Effector CD8-positive, alpha-beta T cell (primary cell): ENCODE data around the gene GREB1L.

Source experiments
- DNase-seq: peaks from one replicate; lab custom pipeline; 2025; lab: John Stamatoyannopoulos, UW

GREB1L gene

DNA sequence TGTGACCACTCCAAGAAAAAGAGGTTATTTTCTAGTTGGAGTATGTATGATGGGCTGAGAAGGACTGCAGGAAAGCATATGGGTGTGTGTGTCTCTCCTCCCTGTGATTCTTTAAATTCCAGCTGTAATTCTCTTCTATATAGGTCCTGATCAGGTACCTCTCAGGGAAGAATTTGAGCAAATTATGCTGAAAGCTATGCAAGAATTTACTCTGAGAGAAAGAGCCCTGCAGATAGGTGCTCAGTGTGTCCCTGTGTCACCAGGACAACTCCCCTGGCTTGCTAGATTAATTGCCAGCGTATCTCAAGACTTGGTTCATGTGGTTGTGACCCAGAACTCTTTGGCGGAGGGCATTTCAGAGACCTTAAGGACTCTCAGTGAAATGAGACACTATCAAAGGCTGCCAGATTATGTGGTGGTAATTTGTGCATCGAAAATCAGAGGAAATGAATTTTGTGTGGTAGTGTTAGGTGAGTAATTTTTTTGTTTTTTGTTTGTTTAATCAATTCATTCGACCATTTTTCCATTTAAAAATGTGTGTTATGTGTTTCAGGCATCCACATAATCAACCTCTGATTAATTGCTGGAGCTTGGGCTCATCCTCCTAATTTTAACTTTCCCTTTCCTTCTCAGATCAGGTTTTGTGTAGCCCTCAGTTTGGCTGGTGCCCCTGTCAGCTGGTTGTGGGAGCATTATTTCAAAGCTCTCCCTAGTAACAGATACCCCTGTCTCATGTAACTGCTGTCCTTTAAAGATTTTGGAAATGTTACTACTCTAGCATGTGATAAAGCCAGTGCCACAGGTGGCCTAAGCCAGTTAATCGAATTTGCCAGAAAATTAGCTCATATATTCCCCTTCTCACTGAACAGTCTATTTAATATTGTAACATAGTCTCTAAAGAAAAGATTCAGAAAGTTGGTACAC is 207.6 kb downstream of the GREB1L start:
- DNase-seq, result no peak

DNA sequence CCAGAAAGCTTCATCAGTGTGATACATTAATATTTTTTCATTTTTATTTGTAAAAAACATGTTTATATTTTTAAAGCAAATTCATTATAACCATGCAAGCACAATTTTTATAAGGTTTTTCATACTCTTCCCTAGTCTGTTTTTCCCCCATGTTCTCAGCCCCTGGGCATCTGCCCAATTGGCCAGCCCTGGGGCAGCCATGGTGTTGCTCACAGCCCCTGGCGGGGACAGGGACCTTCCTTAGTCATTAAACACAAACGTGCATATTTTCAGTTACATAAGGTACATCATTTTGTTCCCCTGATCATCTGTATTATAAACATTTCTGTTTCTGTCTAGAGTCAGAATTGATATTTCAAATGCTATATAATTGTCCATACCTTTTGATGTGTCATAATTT is 208.5 kb downstream of the GREB1L start:
- DNase-seq, result no peak

DNA sequence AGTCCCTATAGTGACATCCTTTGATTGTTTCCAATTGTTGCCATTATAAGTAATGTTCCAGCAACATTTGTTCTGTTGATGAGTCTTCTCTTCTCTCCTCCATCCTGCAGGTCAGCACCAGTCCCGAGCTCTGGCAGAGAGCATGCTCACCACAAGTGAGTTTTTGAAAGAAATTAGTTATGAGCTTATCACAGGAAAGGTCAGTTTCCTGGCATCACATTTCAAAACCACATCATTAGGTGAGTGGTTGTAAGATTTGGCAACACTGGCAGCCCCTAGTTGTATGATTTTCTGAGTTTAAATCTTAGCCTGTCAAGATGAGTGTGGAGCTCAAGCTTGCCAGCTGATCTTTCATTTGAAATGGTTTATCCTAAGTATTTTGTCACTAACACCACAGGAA is 208.9 kb downstream of the GREB1L start:
- no peak for DNase-seq

DNA sequence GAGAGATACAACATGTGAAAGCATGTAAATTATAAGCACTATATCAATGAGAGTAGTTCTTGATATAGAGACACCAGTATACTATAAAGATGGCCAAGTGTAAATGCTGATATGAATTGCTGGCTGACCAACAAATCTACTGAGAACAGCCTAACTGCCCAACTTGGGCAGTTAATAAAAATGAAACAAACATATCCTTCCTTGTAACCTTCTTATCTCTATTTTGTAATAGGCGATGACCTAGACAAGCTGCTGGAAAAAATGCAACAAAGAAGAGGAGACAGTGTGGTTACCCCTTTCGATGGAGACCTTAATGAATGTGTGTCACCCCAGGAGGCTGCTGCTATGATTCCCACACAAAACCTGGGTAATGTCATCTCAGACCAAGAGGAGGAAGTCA is 209.8 kb downstream of the GREB1L start:
- DNase-seq, result no peak

DNA sequence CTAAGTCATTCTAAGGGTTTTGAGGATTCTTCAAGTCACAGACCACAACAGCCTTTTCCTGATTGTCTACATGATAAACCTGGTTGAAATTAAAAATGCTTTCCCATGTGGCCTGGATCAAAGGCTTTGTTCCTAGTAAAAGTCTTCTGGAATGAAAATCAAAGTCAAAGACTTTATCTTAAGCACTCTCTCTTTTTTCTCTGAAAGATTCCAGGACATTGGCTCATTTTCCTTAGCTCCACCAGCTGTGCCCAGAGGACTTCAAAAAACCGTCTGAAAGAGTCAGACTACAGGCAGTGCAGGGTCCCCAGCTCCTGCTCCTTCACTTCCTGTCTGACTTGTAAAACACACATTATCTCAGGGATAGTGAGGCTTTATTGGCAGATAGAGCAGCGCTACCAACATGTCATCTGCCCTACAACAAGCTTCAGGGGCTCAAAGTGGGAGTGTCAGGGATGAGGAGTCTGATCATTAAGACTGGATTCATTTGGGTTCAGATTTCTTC is 210.3 kb downstream of the GREB1L start:
- DNase-seq, result no peak

DNA sequence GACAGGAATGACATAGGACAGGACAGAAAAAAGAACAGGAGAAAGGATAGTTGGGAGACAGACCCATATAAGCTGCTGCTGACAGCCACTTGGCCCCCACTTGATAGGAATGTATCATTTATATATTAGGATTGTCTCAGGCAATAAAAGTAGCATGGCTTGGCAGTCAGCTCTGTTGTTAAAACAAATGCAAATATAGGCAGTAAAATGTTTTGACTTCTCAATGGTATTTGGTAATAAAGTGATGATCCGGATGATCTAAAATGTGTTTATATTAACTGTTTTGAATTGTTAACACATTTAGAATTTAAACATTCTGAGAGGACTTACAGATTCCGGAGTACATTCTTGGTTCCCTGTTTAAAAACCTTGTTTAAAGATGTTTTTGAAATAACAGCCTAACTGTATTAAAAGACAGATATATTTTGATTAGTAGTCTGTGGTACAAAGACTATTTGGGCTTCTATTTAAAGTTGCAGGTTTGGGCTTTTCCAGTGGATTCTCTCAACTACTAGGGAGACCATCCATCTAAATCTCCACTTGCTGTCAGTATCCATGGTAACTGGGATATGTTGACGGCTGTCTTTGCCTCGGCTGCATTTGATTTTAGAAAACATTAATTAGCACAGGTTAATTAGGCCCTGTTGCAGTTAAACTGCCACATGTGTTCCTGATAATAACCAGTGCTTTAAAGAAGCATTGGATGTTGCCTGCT is 210.9 kb downstream of the GREB1L start:
- no peak for DNase-seq

DNA sequence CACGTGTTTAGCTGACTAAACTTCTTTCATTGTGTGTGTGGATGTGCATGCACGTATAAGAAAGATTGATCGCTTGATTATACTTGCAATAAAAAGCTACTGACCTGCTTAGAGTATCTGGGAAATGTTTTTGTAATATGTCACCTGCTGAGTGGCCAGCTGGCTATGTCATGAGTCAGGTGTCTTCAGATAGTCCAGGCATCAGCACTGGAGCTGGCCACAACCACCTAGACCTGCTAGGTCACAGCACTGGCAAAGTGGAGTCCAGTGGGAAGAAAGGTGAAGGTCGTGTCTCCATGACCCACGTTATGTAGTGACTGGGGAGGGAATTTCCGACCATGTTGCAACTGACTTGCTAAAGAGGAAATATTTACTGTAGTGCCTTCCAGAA is 211.5 kb downstream of the GREB1L start:
- DNase-seq, result no peak

DNA sequence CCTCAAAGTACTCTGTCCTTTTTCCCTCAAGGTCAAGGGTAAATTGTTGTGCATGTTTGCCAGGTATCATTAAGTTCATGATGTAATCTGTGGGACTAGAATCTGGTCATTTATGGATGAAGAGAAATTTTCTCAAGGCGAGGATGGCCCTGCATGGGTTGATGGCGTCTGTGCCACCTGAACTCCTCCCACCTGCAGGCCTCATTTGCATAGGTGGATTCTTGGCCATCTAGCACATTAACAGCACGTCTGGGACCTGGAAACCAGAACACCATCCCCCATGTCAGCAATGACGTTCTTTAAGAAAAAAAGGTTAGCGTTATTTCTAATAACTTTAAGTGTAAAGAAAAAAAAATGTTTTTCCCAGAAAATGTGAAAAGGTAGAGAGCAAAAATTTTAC is 212.7 kb downstream of the GREB1L start:
- DNase-seq, result no peak

DNA sequence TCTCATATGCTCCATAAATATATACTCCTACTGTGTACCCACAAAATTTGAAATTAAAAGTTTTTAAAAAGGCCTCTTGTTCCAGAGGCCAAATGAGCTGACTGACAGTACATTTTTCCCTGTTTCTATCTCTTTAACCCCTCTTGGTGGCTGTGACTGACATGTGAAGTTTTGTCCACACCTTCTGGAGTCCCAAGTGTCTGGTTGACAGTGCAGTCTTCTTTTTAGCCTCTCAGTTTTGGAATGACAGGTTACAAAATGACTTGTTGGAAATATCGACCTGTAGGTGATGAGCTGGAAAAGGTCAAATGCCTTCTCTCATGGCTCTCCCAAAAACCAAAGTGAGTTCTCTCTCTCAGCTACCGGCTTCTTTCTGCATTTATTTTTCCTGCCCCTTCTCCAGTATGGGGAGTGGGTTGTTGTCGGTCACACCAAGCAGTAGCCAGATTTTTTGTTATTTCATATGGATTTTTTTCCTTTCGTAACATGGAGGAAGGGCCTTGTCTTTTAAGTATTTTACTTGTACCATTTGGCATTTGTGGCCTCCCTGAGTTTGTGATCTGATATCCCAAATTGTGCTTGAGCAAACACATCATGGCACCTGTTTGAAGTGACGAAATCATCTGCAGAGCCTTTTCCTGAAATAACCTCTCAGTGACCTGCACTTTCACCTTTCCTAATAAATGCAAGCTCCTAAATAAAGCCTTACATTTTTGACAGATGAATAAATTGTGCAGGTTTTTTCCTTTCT is 214.6 kb downstream of the GREB1L start:
- no peak for DNase-seq

DNA sequence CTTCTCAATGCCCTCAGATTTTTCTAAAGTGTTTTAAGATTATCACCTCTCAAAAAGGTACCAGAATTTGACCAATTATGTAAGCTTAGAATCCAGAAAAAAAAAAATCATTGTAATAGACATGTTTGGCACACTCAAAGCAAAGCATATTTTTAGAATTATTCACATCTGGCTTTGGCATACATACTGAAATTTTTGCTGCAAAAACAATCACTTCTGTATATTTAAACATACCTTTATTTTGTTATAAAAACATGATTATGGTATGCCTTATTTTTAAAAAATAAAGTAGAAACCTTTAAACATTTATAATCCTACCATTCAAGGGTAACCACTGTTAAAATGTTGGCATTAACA is 215.1 kb downstream of the GREB1L start:
- no peak for DNase-seq

DNA sequence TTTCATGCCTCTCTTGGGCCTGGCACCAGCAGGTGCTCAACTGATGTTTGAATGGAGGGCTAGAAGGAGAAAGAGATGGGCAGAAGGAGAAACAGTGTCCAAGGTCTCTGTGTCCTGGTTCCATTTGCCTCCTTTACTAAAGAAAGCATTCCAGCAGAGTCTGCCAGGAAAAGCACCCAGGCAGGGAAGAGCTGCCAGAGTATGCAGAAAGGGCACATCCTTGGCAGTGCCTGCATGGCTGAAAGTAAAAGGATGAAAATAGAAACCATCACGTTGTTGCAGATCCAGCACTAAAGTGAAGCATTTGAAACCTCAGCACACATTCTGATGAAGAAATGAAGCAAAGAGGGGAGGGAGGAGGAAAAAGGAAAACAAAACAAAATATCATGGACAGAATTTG is 216.3 kb downstream of the GREB1L start:
- DNase-seq, result no peak

DNA sequence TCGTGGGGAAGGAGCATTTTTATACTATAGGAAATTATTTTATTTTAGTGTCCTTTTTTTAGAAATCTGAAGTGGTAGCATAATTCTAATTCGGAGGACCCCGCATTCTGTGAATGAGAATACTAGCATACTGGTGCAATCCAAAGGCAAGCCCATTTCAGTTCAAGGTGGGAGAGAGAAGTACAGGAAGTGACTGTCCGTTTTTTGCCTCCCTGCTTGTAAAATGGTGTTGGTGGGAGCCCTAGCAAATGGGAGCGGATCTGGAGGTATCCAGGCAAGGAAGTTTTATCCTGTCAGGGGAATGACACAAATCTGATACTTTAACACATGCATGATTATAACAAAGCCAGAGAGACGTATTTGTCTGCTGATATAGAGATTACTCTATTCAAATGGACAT is 216.8 kb downstream of the GREB1L start:
- DNase-seq, result no peak

DNA sequence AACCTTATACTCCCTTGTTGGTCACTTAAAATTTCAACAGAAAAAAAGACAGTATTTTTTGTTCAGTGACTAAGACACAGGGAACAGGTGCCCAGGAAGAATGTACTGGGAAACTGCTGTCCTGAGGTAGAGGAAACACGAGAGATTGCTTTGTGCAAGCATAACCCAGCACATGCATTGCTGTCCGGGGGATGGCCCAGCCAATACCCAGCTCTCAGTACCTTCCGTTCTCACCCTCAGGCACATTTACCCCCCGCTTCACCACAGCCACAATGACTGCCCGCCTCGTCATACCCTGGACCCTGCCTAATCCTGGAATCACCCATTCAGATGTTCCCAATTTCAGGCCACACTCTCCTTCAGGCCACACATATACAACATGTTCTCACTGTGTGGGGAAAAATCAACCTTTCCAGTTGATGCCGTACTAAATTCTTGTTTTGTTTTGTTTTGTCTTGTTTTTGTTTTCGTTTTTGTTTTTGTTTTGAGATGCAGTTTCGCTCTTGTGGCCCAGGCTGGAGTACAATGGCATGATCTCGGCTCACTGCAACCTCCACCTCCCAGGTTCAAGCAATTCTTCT is 217.8 kb downstream of the GREB1L start:
- no peak for DNase-seq

DNA sequence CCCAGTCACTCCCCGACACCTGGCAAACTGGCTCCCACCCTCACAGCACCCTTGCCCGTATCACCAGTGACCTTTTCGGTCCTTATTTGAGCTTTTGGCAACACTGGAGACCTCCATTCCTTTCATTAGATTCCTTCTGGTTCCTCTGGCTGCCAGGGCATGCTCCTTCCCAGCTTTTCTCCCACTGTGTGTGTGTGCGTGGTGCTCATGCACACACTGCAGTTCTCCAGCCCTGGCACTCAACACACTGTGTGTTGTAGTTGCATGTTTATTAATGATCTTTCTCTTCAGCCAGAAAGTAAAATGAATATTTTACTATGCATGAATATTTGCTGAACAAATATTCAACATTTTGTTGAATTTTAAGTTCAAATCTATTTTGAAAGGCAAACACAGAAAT is 219.4 kb downstream of the GREB1L start:
- DNase-seq, result no peak

DNA sequence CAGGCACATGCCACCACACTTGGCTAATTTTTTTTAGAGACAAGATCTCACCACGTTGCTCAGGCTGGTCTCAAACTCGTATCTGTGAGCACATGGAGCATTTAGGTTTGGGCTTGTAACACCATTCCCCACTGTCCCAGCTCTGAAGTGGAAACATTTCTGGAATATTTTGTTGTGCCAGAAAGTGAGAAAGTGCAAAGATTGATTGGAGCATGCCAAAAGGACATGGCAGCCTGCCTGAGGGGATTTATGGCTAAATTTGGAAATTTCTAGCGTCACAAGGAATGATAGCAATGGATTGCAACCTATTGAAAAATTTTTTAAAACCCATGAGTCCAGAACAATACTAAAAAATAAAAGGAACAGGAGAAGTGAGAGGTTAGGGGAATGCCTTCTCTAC is 221.7 kb downstream of the GREB1L start:
- no peak for DNase-seq

DNA sequence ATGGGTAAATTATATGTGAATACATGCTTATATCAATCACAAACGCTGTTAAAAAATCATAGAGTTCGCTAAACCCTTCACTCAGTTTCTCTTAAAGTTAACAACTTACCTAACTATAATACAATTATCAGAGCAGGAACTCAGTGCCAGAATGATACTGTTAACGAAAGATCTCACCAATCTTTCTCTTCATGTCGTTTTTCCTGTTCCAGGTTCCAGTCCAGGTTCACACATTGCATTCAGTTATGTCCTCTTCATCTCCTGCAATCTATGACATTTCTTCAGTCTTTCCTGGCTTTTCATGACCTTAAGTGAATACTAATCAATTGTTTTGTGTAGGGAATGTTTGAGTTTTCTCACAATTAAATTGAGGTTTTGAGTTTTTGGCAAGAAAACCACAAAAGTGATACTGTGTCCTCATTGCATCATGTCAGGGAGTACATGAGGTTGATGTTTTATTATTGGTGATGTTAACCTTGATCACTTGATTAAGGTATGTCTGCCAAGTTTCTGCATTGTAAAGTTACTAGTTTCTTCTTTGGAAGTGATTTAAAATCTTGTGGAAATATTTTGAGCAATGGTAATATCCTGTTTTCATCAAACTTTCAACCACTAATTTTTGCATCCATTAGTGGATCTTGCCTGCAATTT is 226.6 kb downstream of the GREB1L start:
- no peak for DNase-seq

DNA sequence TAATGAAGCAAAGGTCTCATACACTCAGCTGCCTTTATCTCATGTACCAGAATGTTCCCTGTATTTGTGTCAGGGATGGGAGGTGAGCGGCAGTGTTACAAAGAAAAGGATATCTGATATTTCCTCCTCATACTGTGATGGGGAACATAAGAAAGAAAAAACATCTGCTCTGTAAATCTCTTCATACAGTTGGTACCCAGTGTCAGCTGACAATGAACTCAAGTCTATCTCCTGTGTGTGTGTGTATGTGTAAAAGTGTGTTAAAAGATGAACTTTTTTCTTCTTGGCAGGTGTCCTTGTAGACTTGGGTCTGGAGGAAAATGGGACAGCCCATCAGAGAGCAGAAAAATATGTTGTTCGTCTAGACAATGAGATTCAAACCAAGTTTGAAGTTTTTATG is 230.7 kb downstream of the GREB1L start:
- DNase-seq, result no peak

DNA sequence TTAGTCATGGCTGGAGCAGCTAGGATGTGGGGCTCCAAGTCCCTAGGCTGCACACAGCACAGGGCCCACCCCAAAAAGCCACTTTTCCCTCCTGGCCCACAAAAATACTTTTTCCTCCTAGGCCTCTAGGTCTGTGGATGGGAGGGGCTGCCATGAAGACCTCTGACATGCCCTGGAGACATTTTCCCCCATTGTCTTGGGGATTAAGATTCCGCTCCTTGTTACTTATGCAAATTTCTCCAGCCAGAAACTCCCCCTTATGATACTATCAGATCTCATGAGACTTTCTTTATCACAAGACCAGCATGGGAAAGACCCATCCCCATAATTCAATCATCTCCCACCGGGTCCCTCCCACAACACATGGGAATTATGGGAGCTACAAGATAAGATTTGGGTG is 232.6 kb downstream of the GREB1L start:
- no peak for DNase-seq

DNA sequence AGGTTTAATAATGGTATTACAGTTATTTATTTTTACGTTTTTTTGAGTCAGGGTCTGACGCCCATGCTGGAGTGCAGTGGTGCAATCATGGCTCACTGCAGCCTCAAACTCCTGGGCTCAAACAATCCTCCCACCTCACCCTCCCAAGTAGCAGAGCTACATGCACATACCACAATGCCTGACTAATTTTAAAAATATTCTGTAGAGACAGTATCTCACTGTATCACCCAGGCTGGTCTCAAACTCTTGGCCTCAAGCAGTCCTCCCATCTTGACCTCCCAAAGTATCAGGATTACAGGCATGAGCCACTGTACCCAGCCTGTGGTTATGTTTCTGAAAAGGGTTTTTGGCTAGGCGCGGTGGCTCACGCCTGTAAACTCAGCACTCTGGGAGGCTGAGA is 237.7 kb downstream of the GREB1L start:
- DNase-seq, result no peak

DNA sequence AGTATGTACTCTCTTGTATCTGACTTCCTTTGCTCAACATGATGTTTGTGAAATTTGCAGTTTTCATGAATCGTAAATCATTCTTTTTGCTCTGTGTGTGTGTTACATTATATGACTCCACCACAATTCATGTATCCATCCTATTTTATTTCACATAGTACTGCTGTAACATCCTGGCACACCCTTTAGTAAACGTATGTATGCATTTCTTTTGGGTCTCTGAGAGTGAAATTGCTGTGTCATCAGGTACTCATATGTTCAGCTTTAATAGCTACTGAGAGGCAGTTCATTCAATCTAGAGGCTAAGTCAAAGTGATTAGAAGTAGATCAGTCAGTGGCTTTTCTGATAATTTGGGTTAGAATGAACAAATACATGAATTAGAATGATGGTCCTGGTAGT is 239.7 kb downstream of the GREB1L start:
- DNase-seq, result no peak

DNA sequence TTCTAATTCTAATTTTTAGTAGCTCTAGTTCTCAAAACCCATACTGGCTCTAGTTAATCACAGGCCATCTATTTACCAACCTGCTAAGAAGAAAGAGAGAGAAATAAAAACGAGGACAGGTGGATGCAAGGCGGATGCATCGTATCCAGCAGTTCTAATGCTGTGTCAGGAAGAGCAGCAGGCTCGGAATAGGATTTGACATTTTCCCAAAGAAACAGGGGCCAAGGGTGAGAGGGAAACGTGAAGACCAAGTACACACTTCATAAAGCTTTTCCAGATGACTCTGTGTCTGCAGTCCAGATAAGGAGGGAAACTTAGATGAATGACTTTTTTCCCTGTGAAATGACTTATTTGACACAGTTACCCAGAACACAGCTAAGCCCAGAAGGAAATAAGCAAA is 241.0 kb downstream of the GREB1L start:
- no peak for DNase-seq
